Type B pancreatic cell (in vitro differentiated cells): ENCODE data around the gene ZSWIM2. TPM values are rescaled to one million over a fixed set of nuclear protein-coding genes. Genes with fewer than 3 reads are reported as not detected.
A peak's percentile ranks its signal among the peaks of the same experiment; 100 is the strongest.
"Not testable (repeated sequence)": the region's sequence is repeated elsewhere in the genome, so short reads cannot be mapped to it uniquely, and the experiment has no call there.

Source experiments
- DNase-seq: peaks from one replicate; pipeline ENCODE4 v3.0.0; 2021; ENCODE audit warnings: mixed read lengths; ENCODE audit not compliant: unreplicated experiment; ENCODE audit errors: extremely low spot score
- H3K27ac Mint-ChIP-seq: 2 replicates; pipeline ENCODE4 v1.8.0; 2021; ENCODE audit warnings: mild to moderate bottlenecking, mixed read lengths
- H3K27me3 Mint-ChIP-seq: 2 replicates; pipeline ENCODE4 v1.8.0; 2021; ENCODE audit warnings: mixed read lengths
- H3K36me3 Mint-ChIP-seq: 2 replicates; pipeline ENCODE4 v1.8.0; 2021; ENCODE audit warnings: mixed read lengths
- H3K4me1 Mint-ChIP-seq: one replicate; pipeline ENCODE4 v1.8.0; 2021; ENCODE audit warnings: mixed read lengths; ENCODE audit not compliant: unreplicated experiment
- H3K4me3 Mint-ChIP-seq: 2 replicates; pipeline ENCODE4 v1.8.0; 2021; ENCODE audit warnings: mild to moderate bottlenecking, mixed read lengths
- H3K9me3 Mint-ChIP-seq: 2 replicates; pipeline ENCODE4 v1.8.0; 2021; ENCODE audit warnings: mixed read lengths
- long read RNA-seq: library from polyadenylated mRNA; unstranded; transcript quantifications from one replicate; pipeline ENCODE4 v2.0.0, GENCODE V29; 2020
- total RNA-seq: library from RNA; stranded (reverse); gene quantifications from 2 replicates; pipeline ENCODE4 v1.2.1, GENCODE V29; 2021; ENCODE audit warnings: low replicate concordance
- TF ChIP-seq, protein P1 (sequence below): fragments of 200-600 bp; sonication (generic); conservative IDR thresholded peaks from 2 replicates; pipeline ENCODE4 v1.5.0; 2021; ENCODE audit warnings: antibody characterized with exemption, mild to moderate bottlenecking

Gene ZSWIM2, protein sequence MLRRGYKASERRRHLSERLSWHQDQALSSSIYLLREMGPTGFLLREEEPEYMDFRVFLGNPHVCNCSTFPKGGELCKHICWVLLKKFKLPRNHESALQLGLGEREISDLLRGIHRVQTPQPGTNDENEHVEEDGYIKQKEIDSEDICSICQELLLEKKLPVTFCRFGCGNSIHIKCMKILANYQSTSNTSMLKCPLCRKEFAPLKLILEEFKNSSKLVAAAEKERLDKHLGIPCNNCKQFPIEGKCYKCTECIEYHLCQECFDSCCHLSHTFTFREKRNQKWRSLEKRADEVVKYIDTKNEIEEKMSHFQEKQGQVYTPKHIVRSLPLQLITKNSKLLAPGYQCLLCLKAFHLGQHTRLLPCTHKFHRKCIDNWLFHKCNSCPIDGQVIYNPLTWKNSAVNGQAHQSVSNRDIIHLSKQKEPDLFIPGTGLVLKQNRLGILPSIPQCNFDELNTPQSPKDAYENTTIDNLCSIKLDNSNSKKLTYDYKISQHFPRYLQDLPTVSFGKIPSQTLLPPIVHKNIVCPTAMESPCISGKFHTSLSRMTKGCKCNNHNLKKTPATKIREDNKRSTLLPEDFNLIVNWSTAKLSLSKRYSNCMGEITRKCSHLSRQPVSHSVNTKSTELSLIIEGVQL
- total RNA-seq, result not detected in 2 replicates
- long read RNA-seq, result 0 reads

DNA sequence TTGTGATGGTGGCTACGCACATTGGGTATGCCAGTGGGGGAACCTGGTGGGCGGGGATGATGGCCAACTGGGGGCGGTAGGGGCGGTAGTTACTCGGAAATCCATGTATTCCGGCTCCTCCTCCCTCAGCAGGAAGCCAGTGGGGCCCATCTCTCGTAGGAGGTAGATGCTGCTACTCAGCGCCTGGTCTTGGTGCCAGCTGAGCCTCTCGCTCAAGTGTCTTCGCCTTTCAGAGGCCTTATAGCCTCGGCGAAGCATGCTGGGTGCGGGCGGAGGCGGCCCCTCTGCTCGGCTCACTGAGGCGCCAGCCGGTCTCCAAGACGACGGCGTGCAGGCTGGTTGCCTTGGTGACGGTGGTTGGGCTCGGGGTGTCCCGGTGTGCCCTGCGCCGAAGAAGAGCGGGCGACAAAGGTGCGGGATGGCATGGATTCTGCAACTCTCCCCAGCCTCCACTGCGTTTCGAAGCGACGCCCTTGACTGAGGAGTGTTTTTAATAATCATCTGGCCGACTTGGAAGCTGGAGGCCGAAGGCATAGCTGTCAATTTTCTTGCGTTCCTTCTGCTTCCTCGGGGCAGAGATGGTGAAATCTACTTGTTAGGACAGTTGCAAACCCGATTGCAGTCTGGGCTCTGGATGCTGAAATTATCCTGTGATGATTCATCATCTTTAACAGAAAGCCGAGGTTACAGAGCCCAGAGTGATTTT lies at the start of gene ZSWIM2:
Gene ZSWIM2 (minus strand): TSS at position 298 of the 706 bp plus-strand sequence. CDS start 40 bp downstream, at position 258.
- peak; percentile 77 for DNase-seq
- Mint-ChIP-seq H3K9me3 (no peaks in the 10 kb centered on the region), H3K4me3 (peak within 1 kb of the TSS; percentile 88), H3K27me3 (peaks cover 6% of the 10 kb centered on the region), H3K27ac (peak within 1 kb of the TSS; percentile 51), H3K4me1 (peaks cover 13% of the 10 kb centered on the region), H3K36me3 (no peaks in the 10 kb centered on the region)
- TF ChIP-seq, protein P1, sequence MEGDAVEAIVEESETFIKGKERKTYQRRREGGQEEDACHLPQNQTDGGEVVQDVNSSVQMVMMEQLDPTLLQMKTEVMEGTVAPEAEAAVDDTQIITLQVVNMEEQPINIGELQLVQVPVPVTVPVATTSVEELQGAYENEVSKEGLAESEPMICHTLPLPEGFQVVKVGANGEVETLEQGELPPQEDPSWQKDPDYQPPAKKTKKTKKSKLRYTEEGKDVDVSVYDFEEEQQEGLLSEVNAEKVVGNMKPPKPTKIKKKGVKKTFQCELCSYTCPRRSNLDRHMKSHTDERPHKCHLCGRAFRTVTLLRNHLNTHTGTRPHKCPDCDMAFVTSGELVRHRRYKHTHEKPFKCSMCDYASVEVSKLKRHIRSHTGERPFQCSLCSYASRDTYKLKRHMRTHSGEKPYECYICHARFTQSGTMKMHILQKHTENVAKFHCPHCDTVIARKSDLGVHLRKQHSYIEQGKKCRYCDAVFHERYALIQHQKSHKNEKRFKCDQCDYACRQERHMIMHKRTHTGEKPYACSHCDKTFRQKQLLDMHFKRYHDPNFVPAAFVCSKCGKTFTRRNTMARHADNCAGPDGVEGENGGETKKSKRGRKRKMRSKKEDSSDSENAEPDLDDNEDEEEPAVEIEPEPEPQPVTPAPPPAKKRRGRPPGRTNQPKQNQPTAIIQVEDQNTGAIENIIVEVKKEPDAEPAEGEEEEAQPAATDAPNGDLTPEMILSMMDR, result no peak

DNA sequence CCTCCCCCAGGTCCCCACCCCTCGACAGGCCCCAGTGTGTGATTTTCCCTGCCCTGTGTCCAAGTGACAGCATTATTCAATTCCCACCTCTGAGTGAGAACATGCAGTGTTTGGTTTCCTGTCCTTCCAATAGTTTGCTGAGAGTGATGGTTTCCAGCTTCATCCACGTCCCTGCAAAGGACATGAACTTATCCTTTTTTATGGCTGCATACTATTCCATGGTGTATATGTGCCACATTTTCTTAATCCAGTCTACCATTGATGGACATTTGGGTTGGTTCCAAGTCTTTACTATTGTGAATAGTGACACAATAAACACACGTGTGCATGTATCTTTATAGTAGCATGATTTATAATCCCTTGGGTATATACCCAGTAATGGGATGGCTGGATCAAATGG lies 47.2 kb upstream of the ZSWIM2 start:
- H3K4me1 Mint-ChIP-seq, H3K27ac Mint-ChIP-seq, H3K36me3 Mint-ChIP-seq, DNase-seq, H3K9me3 Mint-ChIP-seq, H3K4me3 Mint-ChIP-seq, H3K27me3 Mint-ChIP-seq: not testable (repeated sequence)

DNA sequence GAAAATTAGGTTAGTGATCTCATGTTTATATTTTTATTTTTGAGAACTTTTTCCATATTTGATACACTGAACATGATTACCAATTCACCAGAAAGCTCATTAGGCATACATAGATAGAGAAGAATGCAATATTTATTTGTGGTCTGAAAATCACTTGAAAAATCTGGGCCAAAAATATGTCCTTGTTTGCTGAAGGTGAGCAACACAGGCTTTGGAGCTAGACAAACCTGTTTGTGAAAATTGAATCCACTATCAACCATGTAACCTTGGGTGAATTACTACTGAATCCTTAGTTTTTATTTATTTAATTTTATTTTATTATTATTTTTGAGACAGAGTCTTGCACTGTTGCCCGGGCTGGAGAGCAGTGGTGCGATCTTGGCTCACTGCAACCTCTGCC lies 46.5 kb upstream of the ZSWIM2 start:
- H3K27ac Mint-ChIP-seq, result no peak overlapping the region
- TF ChIP-seq, protein P1, result no peak
- H3K36me3 Mint-ChIP-seq, result no peaks in the 10 kb centered on the region
- H3K27me3 Mint-ChIP-seq, result peaks cover 2% of the 10 kb centered on the region
- H3K9me3 Mint-ChIP-seq, result no peaks in the 10 kb centered on the region
- no peaks in the 10 kb centered on the region for H3K4me1 Mint-ChIP-seq
- no peak overlapping the region for H3K4me3 Mint-ChIP-seq
- no peak for DNase-seq

DNA sequence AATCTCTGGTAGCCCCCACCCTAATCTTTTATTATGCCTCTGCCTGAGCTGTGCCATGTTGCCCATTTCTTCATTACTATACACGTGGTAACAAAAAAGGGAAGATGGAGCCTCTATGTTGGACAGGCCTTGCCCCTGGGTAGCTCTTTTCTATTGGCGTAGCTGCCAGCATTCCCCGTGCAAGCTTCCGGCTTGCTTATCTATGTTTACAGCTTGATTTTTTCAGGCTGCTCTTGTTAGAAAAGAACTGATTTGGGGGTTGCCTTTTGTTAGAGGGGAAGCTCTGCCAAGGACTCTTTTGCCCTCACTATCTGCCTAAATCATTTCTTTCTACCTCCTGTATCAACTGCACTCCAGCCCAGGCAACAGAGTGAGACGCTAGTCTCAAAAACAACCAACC lies 45.5 kb upstream of the ZSWIM2 start:
- Mint-ChIP-seq H3K27ac (no peak overlapping the region), H3K27me3 (peaks cover 2% of the 10 kb centered on the region), H3K36me3 (no peaks in the 10 kb centered on the region), H3K4me1 (no peaks in the 10 kb centered on the region), H3K4me3 (no peak overlapping the region), H3K9me3 (no peaks in the 10 kb centered on the region)
- TF ChIP-seq, protein P1, result no peak
- DNase-seq, result no peak

DNA sequence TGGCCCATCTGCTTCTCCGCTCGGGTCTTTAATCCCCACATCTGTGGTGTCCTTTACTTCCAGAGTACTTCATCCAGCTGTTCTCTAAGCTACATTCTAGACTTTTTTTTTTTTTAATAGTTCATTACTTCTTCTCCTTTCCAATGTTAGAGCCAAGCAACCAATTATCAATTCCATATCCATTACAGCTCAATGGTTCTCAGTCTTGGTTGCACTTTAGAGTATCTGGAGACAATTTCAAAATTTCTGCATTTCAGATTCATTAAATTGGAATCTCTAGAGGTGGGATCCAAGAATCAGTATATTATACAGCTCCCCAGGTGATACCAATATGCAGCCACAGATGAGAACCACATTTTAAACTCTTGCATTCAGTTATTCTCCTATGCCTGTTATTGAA lies 43.9 kb upstream of the ZSWIM2 start:
- Mint-ChIP-seq H3K9me3 (no peaks in the 10 kb centered on the region), H3K4me1 (no peaks in the 10 kb centered on the region), H3K36me3 (no peaks in the 10 kb centered on the region)

More for the DNA sequence above, 43.9 kb upstream of the ZSWIM2 start:
- no peak overlapping the region for H3K4me3 Mint-ChIP-seq
- H3K27me3 Mint-ChIP-seq, result no peaks in the 10 kb centered on the region
- TF ChIP-seq, protein P1, result no peak
- no peak for DNase-seq
- H3K27ac Mint-ChIP-seq, result no peak overlapping the region
